ENCODE results near the gene DLX5.

DLX5 gene

DNA sequence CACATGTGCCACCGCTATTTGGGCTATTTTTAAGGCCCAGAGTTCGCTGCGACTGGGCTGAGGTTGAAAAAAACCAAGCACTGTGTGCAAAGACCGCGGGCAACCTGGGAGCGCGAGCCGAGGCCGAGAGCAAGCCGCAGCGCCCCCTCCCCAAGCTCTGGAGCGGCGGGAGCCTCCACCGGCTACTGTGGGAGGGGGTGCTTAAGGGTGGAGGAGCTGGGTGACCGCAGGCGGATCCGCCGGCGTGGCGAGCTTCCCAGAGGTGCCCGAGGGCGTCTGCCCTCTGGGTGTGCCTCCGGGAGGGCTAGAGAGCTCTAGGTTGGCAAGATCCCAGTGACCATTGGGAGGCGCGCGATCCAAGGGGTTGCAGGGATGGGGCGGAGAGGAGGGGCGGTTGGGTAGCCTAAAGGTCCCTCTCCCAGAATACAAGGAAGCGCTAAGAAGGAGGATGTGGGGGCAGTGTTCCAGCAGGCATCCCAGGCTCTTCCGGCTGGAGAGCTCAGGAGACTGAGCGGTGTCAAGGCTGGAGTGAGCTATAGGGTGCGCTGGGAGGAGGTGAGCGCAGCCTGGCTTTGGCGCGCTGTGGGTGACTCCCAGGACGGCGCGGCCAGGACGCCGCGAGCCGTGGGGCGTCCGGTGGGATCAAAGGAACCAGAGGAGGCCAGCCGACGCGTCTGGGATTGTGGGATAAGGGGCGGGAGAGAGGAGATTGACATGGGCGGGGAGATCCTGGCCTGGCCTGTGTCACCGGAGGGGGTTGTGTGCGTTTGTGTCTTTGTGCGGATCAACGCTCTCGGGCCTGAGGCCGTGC, 8.0 kb downstream of the DLX5 start:
- TF ChIP-seq CTCF (IDR thresholded peaks at IDR 0.05; ENCODE audit: insufficient read depth, low read depth, low read length, missing control alignments): no peak
- H3K4me3 ChIP-seq (ENCODE audit: low read length): no peak overlapping the region
- DNase-seq (ENCODE audit: low read depth): no peak

DNA sequence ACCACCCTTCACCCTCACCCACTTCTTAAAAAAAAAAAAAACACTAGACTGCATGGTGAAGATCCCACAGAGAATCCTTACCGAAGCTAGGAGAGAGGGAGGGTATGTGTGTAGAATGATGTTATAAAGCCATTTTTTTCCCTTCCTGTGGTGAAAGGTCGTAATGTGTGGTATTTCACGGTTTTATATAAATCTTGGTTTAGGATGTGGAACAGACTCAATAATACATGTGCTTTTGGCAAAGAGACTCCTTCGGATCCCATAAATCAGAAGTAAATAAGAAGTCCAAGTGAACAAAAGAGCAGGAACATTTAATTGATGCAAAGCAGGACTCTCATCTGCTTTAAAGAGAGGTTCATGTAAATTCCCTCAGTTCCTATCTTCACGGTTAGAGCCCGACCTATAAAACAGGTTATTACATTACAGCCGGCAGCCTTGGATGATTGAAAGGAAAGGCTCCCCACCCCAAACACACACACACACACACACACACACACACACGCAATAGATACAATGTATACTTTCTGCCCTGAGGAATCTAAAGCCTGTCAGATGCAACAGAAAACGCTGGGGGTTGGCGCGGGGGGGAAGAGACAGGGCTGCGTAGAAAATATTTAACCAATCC, 8.8 kb downstream of the DLX5 start:
- DNase-seq (ENCODE audit: low read depth): no peak
- no peak overlapping the region for H3K4me3 ChIP-seq (ENCODE audit: low read length)
- no peak for TF ChIP-seq CTCF (IDR thresholded peaks at IDR 0.05; ENCODE audit: insufficient read depth, low read depth, low read length, missing control alignments)

GRCh38 chr7:97015279-97015678, 9.4 kb downstream of the DLX5 start:
- DNase-seq (ENCODE audit: low read depth): no peak
- TF ChIP-seq CTCF (IDR thresholded peaks at IDR 0.05; ENCODE audit: insufficient read depth, low read depth, low read length, missing control alignments): no peak
- H3K4me3 ChIP-seq (ENCODE audit: low read length): no peak overlapping the region

- DNase-seq (ENCODE audit: low read depth): no peak
- H3K4me3 ChIP-seq (ENCODE audit: low read length): no peak overlapping the region
- TF ChIP-seq CTCF (IDR thresholded peaks at IDR 0.05; ENCODE audit: insufficient read depth, low read depth, low read length, missing control alignments): no peak
Measured at GRCh38 chr7:97014145-97014750, 10.4 kb downstream of the DLX5 start.

DNA sequence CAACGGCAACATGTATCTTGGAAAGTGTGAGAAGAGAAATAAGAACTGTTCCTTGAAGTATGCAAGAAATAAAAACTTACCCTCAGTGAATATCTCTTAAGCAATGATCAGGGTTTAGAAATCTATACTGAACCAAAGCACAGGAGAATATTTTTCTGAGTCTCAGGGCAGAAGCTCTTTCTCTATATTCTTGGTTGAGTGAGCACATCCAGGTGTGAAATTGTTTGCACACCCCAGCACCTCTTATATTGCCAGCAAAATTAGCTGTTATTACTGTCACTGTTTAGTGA, 10.8 kb downstream of the DLX5 start:
- H3K4me3 ChIP-seq (ENCODE audit: low read length): no peak overlapping the region
- no peak for TF ChIP-seq CTCF (IDR thresholded peaks at IDR 0.05; ENCODE audit: insufficient read depth, low read depth, low read length, missing control alignments)
- no peak for DNase-seq (ENCODE audit: low read depth)

DNA sequence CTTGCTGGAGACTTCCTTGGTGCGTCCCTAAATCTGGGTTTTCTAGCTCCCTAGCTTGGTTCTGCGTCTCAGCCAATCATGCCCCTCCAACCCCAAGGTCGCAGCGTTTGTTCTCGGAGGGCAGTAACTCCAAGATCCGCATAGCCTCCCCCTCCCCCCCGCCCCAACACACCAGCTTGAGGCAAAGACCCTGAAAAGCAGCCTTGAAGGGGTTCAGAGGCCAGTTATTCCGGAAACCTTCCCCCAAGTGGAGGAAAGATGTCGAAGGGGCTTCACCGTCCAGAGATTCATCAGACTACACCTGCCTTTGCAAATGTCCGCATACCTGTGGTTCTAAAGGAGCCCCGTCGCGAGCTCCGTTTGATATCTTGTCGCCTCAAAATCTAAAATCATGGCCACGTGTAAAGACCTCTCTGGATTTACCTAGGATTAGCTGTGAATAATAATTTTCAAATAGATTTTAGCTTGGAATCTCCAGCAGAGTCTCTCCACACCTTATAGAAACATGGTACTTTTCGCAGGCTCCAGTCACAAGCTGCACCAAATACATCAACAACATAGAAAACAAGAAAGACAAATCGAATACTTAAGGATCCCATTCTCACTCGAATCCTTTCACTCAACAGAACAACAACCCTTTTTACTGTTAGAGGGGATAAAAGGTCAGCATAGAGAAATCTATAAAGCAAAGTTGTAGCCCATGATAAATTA, 11.3 kb downstream of the DLX5 start:
- no peak for DNase-seq (ENCODE audit: low read depth)
- H3K4me3 ChIP-seq (ENCODE audit: low read length): no peak overlapping the region
- TF ChIP-seq CTCF (IDR thresholded peaks at IDR 0.05; ENCODE audit: insufficient read depth, low read depth, low read length, missing control alignments): no peak

All from epithelial cell of esophagus (primary cell).